Thoracic aorta (tissue), 2 donors: Measurements from ENCODE around the gene PPRC1. TPM values are rescaled to one million over a fixed set of nuclear protein-coding genes. Genes with fewer than 3 reads are reported as not detected.

Experiments used
- ATAC-seq: fragments of 150-250 bp; one replicate; pipeline ENCODE4 v1.8.0; 2017; ENCODE audit warnings: low read depth; ENCODE audit not compliant: insufficient number of reproducible peaks, low FRiP score
- DNase-seq: peaks from one replicate; pipeline ENCODE4 v3.0.0-alpha.2; 2020; ENCODE audit warnings: low spot score
- H3K27ac ChIP-seq, 2 donors: fragments of 200-600 bp; sonication (generic); 1 replicate in 1 of 2; 2 replicates in 1 of 2; pipeline ENCODE4 v1.5.1; 2016; ENCODE audit warnings: mild to moderate bottlenecking in 2 of 2, moderate library complexity in 2 of 2
- H3K27me3 ChIP-seq: fragments of 200-600 bp; sonication (generic); replicated peaks from 2 replicates; pipeline ENCODE4 v1.6.0; 2016; ENCODE audit warnings: mild to moderate bottlenecking; ENCODE audit not compliant: insufficient read depth
- H3K36me3 ChIP-seq: fragments of 200-600 bp; sonication (generic); one replicate; pipeline ENCODE4 v1.5.1; 2016
- H3K4me1 ChIP-seq, 2 donors: fragments of 200-600 bp; sonication (generic); 1 replicate in 1 of 2; 2 replicates in 1 of 2; pipeline versions ENCODE4 v1.5.1 to v1.6.0; 2016; ENCODE audit warnings: low read depth in 2 of 2, mild to moderate bottlenecking in 1 of 2; ENCODE audit not compliant: control insufficient read depth in 1 of 2
- H3K4me3 ChIP-seq: fragments of 200-600 bp; sonication (generic); 2 replicates; pipeline ENCODE4 v1.5.1; 2016; ENCODE audit warnings: mild to moderate bottlenecking
- H3K9me3 ChIP-seq: fragments of 200-600 bp; sonication (generic); 2 replicates; pipeline ENCODE4 v1.5.1; 2016
- total RNA-seq, 2 donors: library from RNA; depleted of rRNA; stranded (reverse); fragments of >200 nt; gene quantifications; one replicate each; pipeline versions ENCODE4 v1.1.0 to v1.2.3, GENCODE V29; 2016
- TF ChIP-seq, protein P1 (sequence below): fragments of 200-600 bp; sonication (generic); IDR thresholded peaks from one replicate; pipeline ENCODE4 v1.5.1; 2019; ENCODE audit warnings: antibody characterized with exemption

The PPRC1 gene, protein sequence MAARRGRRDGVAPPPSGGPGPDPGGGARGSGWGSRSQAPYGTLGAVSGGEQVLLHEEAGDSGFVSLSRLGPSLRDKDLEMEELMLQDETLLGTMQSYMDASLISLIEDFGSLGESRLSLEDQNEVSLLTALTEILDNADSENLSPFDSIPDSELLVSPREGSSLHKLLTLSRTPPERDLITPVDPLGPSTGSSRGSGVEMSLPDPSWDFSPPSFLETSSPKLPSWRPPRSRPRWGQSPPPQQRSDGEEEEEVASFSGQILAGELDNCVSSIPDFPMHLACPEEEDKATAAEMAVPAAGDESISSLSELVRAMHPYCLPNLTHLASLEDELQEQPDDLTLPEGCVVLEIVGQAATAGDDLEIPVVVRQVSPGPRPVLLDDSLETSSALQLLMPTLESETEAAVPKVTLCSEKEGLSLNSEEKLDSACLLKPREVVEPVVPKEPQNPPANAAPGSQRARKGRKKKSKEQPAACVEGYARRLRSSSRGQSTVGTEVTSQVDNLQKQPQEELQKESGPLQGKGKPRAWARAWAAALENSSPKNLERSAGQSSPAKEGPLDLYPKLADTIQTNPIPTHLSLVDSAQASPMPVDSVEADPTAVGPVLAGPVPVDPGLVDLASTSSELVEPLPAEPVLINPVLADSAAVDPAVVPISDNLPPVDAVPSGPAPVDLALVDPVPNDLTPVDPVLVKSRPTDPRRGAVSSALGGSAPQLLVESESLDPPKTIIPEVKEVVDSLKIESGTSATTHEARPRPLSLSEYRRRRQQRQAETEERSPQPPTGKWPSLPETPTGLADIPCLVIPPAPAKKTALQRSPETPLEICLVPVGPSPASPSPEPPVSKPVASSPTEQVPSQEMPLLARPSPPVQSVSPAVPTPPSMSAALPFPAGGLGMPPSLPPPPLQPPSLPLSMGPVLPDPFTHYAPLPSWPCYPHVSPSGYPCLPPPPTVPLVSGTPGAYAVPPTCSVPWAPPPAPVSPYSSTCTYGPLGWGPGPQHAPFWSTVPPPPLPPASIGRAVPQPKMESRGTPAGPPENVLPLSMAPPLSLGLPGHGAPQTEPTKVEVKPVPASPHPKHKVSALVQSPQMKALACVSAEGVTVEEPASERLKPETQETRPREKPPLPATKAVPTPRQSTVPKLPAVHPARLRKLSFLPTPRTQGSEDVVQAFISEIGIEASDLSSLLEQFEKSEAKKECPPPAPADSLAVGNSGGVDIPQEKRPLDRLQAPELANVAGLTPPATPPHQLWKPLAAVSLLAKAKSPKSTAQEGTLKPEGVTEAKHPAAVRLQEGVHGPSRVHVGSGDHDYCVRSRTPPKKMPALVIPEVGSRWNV (N-terminal part only)
- 10 to 100 TPM; 18.0 to 56.4 TPM for total RNA-seq

DNA sequence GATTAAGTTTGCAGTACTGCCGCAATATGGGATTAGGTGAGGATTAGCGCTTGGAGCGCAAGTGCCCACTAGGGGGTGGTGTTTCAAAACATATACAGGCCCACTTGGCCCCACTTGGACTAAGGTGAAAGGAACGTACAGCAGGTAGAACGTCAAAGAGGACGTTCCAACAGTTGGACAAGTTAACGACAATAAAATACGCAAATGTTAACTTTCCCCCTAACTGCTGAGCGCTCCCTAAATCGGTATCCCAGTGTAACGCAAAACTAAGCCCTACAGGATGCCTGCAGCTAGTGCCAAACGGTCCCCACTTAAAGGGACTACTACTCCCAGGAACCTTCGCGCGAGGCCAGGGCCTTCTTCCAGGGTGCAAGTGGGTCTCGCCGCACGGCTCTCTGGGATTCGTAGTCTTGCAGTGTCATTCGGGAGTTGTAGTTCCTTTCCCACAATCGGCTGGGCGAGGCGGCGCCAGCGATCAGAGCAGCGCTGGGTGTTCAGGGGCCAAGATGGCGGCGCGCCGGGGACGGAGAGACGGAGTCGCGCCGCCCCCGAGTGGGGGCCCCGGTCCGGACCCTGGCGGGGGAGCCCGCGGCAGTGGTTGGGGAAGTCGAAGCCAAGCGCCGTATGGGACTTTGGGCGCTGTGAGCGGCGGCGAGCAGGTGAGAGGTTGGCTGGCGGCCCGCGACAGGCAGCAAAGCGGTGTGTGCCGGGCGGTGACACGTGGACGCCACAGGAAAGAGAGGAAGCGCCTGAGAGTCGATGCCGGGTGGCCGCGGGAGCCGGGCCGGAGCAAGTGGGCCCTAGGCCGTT is at the start of gene PPRC1:
TSS of gene PPRC1 (plus strand) at position 478 of the 810 bp plus-strand sequence. CDS start at position 507, 29 bp downstream.
- Histone ChIP-seq H3K36me3 (peaks cover 3% of the 10 kb centered on the region), H3K9me3 (no peaks in the 10 kb centered on the region), H3K4me1 (peaks cover 9 to 26% of the 10 kb centered on the region in 2 donors), H3K27ac (peak within 1 kb of the TSS; percentile 80 to 87), H3K4me3 (peak within 1 kb of the TSS; percentile 89), H3K27me3 (no peaks in the 10 kb centered on the region)
- DNase-seq (peak; percentile 99), ATAC-seq (peak; percentile 91)
- TF ChIP-seq, protein P1, sequence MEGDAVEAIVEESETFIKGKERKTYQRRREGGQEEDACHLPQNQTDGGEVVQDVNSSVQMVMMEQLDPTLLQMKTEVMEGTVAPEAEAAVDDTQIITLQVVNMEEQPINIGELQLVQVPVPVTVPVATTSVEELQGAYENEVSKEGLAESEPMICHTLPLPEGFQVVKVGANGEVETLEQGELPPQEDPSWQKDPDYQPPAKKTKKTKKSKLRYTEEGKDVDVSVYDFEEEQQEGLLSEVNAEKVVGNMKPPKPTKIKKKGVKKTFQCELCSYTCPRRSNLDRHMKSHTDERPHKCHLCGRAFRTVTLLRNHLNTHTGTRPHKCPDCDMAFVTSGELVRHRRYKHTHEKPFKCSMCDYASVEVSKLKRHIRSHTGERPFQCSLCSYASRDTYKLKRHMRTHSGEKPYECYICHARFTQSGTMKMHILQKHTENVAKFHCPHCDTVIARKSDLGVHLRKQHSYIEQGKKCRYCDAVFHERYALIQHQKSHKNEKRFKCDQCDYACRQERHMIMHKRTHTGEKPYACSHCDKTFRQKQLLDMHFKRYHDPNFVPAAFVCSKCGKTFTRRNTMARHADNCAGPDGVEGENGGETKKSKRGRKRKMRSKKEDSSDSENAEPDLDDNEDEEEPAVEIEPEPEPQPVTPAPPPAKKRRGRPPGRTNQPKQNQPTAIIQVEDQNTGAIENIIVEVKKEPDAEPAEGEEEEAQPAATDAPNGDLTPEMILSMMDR = peak; percentile 91

DNA sequence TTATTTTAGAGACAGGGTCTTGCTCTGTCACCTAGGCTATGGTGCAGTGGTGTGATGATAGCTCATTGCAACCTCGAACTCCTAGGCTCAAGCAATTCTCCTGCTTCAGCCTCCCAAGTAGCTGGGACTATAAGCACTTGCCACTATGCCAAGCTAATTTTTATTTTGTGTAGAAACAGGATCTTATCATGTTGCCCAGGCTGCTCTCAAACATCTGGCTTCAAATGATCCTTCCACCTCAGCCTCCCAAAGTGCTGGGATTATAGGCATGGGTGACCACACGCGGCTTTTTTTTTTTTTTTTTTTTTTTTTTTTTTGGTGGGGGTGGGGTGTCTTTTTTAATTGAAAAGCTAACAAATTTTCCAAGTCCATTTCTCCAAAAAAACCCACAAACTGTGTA is 49.3 kb upstream of the PPRC1 start:
- ATAC-seq (no peak), DNase-seq (no peak)
- no peaks in the 10 kb centered on the region for H3K4me1 ChIP-seq
- H3K27me3 ChIP-seq = no peaks in the 10 kb centered on the region
- no peak overlapping the region for H3K27ac ChIP-seq
- H3K9me3 ChIP-seq = no peaks in the 10 kb centered on the region
- no peak overlapping the region for H3K4me3 ChIP-seq
- TF ChIP-seq, protein P1 = no peak
- no peaks in the 10 kb centered on the region for H3K36me3 ChIP-seq

DNA sequence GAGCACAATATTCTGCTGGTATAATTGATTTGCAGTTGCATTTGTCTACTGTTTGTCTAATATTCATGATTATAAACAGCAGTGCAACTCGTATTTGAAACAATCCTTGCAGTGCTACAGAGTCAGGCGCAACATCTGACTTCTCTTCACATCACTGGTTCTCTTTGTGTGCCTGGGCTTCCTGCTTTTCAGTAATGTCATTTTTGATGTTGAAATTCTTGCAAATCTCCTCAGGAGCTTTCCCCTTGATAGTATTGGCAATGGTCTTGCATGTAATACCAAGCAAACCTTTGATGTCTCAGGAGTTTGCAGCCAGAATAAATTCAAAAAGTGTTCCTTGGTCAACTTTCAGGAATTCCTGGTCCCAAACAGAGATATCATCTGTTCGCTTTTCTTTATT is 47.5 kb upstream of the PPRC1 start:
- TF ChIP-seq, protein P1 = no peak
- Histone ChIP-seq H3K36me3 (no peaks in the 10 kb centered on the region), H3K9me3 (no peaks in the 10 kb centered on the region), H3K27ac (no peak overlapping the region), H3K27me3 (no peaks in the 10 kb centered on the region), H3K4me1 (no peaks in the 10 kb centered on the region), H3K4me3 (no peak overlapping the region)
- no peak for ATAC-seq
- no peak for DNase-seq

DNA sequence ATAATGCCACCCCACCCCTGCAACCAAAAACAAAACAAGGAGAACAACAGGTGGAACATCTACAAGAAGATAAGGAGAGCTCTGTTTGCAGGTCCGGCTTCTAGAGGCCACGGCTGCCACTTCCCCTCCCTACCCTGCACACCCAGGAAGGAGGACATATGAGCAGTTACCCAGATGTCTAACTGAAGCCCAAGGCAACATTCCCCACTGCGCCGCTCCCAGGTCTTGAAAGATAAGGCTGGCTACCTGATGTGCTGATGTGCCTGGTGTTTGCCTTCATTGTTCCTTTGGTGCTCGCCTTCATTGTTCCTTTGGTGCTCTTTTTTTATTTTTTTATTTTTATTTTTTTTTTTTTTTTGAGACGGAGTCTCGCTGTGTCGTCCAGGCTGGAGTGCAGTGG is 46.6 kb upstream of the PPRC1 start:
- TF ChIP-seq, protein P1 = no peak
- Histone ChIP-seq H3K9me3 (no peaks in the 10 kb centered on the region), H3K36me3 (no peaks in the 10 kb centered on the region), H3K27ac (no peak overlapping the region), H3K4me1 (no peaks in the 10 kb centered on the region), H3K27me3 (no peaks in the 10 kb centered on the region), H3K4me3 (no peak overlapping the region)
- no peak for DNase-seq
- ATAC-seq = no peak
